ENCODE data around the gene CCR5AS.
"Not testable (repeated sequence)": the region's sequence is repeated elsewhere in the genome, so short reads cannot be mapped to it uniquely, and the experiment has no call there.

The CCR5AS gene

DNA sequence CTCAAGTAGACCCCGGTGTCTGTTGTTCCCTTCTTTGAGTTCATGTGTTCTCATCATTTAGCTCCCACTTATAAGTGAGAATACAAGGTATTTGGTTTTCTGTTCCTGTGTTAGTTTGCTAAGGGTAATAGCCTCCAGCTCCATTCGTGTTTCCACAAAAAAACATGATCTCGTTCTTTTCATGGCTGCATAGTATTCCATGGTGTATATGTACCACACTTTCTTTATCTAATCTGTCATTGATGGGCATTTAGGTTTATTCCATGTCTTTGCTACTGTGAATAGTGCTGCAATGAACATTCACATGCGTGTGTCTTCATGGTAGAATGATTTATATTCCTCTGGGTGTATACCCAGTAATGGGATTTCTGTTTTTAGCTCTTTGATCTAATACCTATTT, 4.0 kb downstream of the CCR5AS start:
- not testable (repeated sequence) for DNase-seq (ENCODE audit: low read depth)

DNA sequence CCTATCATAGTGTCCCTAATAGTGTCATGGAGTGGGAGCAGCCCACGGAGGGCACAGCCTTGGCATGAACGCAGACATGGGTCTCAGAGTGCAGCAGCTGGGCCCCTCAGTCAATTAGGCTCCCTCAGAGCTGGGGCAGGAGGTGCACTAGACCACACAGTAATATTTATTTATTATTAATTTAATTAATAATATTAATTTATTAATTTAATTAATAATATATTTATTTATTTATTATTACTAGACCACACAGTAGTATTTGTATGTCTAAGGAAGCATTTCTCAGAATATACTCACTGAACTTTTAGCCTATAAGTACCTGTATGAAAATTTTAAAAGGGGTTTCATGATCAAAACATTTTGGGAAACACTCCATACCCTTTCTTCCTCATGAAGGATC, 5.3 kb downstream of the CCR5AS start:
- no peak for DNase-seq (ENCODE audit: low read depth)

DNA sequence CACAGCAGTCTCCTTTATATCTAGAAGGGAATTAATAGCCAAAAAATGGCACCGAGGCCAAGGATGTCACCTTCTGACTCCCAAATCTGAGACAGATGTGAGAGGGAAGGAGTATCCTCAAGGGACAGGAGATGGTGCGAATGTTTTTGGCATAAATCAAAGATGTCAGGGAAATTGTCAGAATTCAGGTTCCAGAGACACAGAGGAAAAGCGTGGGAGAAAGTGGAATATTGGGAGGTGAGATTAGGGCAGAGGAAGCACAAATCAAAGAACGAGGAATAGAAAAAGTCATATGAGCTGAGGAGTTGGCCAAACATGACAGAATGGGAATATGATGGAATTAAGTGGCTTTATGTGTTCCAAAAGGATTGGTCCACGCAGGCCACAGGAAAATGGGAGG, 6.0 kb downstream of the CCR5AS start:
- DNase-seq (ENCODE audit: low read depth) = no peak

DNA sequence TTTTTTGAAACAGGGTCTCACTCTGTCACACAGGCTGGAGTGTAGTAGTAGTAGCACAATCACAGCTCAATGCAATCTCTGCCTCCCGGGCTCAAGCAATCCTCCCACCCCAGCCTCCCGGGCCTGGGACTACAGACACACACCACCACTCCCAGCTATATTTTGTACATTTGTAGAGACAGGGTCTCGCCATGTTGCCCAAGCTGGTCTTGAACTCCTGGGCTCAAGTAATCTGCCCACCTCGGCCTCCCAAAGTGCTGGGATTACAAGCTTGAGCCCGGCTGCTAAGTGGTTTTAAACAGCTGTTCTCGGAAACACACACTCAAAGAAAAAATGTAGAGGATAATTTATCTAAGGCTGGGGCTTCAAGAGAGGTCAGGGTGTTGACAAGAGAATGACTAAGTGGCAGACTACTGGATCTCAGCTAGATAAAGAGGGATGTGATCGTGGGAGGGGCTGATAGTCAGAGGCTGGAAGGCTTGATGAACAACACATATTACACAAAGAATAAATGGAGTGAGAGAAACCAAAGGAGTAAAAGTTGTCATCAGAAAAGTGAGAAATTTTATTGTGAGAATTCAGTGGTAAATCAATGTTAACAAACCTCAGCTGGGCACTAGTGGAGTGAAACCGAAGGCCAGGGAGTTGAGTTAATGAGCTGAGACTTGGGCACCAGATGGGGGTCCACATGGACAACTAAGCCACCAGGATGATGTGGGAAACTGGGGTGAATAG, 6.7 kb downstream of the CCR5AS start:
- no peak for DNase-seq (ENCODE audit: low read depth)

DNA sequence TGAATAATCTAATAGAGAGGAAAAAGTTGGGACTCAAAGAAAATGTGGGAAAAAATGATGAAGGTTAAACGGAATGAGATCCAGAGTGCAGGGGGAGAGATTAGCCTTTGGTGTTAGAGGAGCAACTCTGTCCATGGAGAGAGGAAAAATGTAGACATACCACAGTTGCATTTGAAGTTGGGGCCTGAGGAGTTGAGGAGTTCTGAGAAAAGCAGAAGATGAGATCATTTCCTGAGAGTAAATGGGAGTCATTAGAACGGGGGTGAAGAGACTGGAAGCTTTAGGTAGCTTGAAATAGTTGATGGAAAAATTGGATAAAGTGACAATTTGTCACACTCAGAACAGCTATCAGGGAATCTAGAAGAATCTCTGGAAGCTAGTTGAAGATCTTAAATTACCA, 7.3 kb downstream of the CCR5AS start:
- DNase-seq (ENCODE audit: low read depth) = no peak

DNA sequence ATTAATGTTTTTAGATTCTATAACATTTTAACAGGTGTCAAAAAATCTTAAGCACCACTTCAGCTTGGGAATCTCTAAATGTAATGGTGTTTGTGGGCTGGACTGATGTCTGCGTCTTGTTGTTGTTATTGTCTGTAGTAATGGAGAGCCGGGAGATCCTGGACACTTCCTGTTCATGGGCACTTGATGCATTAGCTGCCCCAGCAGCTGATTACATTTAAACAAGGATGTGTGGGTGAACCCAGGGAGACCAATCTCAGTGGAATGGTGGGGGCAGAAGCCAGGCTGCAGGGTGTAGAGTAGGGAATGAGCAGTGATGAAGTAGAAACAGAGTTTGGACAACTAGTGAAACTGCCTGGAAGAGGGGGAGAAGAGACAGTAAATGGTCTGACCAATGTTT, 7.8 kb downstream of the CCR5AS start:
- no peak for DNase-seq (ENCODE audit: low read depth)

DNA sequence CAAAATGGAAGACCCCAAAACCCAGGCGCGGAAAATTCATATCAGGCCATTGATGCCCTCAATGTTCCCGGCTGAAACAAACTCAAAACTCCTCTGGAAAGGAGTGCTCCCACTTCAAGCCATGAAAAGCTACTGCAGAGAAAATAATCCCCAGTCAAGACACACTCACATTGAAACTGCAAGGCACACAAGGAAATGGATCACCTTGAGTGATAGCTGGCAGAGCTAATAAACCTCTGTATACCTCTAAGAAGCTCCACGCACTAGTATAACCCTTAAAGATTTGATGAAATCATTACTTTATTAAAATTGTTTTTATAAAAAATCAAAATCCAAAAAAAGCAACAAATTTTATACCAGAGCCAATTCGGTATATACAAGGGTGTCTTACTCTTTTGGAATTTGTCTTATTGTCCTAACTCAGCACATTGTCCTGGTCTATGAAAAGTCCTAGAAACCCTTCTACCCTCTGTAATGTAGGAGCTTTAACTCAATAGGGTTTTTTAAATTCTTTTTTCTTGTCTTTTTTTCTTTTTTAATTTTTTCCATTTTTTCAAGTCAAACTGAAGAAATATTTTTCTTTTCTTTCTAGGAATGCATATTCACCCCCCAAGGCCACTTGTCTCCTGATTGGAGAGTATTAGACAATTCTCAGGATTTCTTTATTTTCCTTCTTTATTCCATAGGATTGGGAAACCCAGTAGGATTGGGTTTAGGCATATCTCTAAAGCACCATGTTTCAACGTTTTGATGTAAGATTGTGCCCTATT, 8.5 kb downstream of the CCR5AS start:
- DNase-seq (ENCODE audit: low read depth) = no peak

DNA sequence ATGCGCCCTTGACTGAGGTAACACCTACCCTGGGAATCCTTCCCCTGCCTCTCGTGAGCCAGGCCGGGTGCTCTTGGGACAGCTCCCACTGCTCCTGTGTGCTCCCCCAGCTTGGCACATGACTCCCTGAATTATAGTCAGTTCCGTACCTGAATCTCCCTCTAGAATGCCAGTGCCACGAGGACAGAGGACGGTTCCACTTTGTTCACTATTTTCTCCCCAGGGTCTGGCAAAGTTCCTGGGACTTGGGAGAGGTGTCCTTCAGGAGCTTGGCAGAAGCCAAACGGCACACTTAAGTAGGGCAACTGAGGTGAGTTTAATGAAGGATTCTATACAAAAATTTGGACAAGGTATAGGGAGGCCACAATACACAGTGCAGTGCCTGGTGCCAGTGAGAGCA, 9.8 kb downstream of the CCR5AS start:
- no peak for DNase-seq (ENCODE audit: low read depth)

DNA sequence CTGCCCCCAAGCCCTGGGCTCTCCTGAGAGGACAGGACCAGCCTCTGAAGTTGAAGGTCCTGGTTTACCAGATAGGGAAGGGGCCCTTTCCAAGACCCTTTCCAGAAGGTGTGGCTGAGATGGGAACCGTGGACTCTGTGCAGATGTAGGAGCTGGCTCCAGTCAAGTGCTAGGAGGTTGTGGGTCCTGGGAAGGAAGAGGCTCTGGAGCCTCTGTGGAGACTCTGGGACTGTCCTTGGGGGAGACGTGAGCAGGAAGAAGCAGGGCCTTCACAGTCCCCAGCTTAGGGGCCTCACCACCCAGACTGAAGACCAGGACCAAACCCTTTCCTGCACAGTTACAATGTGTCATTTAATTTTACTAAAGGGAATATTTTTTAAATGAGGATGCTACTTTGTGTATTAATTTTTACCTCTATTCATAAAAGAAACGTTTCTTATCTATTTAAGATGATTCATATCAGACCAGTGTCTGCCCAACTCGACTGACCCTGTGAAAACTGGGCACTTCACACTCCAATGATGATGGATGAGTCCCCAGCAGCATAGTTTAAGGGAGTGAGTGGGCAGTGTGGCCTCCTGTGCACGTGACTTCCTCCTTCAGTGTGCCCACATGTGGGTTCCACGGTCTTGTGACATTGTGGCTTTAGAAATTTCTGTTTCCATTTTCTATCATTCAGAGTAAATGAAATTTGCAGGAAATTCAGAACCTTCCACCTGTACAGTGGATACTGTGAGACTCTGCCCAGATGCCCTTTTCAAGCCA, 10.9 kb downstream of the CCR5AS start:
- DNase-seq (ENCODE audit: low read depth) = no peak

DNA sequence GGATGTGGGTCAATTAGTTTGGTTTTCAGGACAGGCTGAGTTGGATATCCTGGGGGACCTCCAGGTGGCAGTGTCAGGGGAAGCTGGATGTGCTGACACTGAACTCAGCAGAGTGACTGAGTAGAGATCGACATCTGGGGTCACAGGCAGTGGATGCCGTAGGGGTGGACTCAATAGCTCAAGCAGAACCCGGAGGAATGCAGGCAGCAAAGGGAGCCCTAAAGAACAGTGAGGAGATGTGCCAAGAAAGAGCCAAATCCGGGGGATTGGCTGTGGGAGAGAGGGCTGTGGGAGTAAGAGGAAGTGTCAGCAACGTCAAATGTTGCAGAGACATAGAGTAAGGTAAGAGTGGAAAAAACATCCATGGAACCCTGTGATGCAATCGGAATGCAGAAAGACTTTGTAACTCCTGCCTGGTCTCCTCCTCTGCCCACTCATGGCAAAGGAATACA, 11.6 kb downstream of the CCR5AS start:
- no peak for DNase-seq (ENCODE audit: low read depth)

DNA sequence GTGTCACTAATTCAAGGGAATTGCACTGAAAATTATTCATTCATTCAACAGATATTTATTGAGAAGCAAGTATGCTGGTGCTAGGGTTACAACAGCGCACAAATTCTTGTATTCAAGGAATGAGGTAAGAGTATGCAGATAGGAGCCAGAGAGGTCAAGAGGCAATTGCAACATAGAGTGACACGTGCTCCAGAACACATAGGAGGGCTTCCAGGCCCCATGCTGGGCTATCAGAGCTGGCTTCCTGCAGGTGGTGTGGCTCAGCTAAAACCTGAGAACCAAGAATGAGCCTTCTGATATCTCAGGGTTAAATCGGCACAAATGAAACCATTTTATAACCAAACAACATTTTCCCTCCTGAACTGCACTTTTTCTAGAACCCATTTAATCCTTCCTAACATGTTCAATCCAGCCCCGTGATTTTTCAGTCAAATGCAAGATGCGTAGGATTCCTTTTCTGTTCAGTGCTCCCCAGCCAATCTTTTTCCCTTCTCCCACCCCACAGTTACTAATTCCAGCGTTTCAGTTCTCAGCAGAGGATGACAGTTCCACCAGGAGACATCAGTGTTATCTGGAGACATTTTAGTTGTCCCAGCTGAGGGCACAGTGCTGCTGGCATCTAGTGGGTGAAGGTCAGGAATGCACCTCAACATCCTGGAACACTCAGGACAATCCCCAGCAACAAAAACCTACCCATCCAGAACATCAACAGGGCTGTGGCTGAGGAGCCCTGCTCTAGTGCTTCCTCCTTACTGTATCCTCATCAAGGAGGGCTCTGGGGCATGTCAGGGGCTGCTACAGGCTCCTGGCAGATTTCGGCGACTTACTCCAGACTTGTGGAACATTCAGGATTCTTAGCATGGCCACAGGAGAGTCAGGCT, 13.1 kb downstream of the CCR5AS start:
- no peak for DNase-seq (ENCODE audit: low read depth)

DNA sequence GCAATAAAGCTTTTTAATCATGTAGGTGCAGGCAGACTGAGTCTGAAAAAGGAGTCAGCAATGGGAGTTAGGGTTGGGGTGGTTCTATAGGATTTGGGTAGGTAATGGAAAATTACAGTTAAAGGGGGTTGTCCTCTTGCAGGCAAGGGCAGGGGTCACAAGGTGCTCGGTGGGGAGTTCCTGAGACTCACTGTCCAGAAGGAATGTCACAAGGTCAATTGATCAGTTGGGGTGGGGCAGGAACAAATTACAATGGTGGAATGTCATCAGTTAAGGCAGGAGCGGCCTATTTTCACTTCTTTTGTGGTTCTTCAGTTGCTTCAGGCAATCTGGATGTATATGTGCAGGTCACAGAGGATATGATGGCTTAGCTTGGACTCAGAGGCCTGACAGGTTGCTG, 13.9 kb downstream of the CCR5AS start:
- no peak for DNase-seq (ENCODE audit: low read depth)

DNA sequence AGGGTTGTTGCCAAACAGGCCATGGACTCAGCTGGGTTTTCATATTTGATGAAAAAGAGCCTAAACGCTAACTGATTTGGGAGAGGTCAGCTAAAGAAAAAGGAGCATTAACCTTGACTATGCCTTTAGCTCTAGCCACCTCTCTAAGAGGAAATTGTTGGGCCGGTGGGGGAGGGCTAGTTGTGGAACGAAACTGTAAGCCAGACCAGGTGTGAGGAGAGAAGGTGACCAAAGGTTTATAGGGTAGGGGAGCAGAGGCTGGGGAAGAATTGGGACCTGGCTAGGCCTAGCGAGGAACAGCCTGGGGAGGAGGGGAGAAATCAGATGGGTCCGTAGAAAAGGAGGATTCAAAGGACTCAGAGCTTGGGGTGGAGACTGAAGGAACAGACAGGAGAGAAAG, 15.3 kb downstream of the CCR5AS start:
- not testable (repeated sequence) for DNase-seq (ENCODE audit: low read depth)

DNA sequence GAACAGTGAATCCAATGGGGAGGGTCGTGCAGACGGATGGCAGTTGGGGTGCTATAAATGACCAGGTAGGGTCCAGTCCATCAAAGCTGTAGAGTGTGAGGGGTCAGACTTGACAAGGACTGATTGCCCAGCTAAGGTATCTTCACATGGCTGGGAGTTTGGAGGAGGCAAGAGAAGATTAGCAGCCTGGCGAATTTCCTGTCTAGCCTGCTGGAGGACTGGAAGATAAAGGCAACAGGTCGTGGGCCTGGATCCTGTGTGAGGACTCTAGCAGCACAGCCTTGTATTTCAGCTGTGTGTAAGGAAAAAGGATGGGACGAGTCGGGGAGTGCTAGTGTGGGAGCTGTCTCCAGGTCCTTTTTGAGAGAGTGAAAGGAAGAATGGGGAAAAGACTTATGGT, 17.6 kb downstream of the CCR5AS start:
- DNase-seq (ENCODE audit: low read depth) = no peak

DNA sequence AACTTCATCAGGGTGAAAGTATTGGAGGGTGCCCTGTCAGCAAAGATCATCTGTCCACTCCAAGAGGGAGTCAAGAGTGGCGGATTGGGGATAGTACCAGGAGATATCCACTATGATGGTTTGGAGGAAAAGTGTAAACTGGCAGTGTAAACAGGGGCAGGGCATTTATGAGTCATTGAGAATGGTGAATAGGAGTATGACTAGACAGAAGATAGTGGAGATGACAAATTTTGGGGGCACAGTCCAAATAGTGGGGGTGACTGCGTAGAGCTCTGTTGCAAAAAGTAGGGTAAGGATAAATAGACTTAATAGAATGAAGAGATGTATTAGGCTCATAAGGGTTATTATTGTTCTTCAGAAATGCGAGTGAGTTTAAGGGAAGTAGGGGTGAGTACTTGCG, 18.0 kb downstream of the CCR5AS start:
- not testable (repeated sequence) for DNase-seq (ENCODE audit: low read depth)

DNA sequence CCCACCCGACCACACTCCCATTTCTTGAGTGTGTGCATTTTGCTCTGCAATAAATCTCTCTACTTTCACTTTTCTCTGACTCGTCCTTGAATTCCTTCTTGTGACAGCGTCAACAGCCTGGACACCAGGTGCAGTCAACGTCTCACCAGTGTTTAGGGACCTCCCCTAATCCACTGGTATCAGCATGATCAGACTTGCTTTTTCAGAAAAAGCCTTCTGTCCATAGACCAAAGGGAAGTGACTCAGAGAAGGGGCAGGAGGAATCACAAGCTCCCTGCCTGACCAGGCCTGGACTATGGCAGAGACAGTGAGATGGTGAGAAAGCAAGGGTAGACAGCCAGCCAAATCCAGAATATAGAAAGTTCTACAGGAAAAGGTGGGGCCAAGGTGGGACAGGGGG, 20.7 kb downstream of the CCR5AS start:
- DNase-seq (ENCODE audit: low read depth) = no peak

DNA sequence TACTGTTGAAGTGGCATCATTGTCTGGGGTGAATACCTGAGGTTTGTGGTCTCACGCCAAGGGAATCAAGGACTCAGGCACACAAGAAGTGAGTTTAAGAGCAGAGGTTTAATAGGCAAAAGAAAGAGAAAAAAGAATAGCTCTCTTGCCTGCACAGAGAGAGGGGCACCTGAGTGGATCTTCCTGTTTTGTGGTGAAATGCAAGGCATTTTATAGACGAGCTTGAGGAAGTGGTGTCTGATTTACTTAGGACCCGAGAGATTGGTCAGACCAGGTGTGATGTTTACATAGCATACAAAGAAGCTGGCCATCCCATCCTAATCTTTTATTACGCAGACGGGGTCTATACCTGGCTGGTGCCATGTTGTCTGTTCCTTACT, 22.9 kb downstream of the CCR5AS start:
- DNase-seq (ENCODE audit: low read depth) = no peak

DNA sequence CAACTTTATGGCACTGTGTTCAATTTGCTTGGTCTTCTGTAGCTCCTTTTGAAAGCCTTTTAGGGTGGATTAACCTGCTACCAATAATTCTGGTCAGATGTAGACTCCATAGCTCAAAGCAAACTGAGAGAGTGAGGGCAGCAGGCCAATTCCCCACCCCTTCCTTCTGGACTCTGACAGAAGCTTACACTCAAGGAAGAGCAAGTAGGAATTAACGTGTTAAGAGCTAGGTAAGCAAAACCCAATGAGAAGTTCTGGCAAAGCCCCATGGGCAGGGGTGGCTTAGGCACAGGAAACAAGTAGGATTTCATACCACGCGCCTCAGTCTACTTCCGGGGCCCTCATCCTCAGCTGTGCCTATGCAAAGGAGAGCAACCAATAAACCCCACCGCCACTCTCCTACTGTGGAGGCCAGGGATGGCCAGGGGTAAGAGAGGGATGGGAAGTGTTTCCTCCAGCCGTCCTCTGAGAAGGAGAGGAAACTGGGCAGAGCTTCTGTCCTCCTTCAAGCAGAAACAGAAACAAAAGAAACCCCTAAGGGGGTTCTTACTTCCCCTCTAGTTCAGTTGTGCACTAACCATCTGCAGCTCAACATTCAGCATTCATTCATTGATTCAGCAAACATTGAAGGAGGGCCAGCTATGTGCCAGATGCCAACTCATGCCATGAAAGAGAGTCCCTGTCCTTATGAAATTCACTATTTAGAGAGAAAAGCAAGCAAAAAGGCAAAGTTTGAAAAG, 23.5 kb downstream of the CCR5AS start:
- no peak for DNase-seq (ENCODE audit: low read depth)

DNA sequence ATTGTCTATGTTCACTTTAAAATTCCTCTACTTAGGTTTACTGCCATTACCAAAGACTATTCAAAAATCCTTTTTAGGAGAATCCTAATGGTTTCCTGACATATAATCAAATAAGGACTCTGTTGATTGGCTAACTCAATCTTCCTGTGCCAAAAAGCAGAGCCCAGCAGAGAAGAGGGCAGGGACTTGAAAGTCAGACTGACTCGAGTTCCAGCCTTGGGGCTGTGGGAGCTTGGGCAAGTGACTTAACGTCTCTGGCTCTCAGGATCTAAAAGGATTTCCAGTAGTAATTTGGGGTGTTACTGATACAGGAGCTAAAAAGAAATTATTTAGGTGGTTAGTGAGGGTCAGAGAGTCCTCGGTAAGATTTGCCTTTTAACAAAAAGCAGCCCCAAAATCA, 25.2 kb downstream of the CCR5AS start:
- DNase-seq (ENCODE audit: low read depth) = no peak

DNA sequence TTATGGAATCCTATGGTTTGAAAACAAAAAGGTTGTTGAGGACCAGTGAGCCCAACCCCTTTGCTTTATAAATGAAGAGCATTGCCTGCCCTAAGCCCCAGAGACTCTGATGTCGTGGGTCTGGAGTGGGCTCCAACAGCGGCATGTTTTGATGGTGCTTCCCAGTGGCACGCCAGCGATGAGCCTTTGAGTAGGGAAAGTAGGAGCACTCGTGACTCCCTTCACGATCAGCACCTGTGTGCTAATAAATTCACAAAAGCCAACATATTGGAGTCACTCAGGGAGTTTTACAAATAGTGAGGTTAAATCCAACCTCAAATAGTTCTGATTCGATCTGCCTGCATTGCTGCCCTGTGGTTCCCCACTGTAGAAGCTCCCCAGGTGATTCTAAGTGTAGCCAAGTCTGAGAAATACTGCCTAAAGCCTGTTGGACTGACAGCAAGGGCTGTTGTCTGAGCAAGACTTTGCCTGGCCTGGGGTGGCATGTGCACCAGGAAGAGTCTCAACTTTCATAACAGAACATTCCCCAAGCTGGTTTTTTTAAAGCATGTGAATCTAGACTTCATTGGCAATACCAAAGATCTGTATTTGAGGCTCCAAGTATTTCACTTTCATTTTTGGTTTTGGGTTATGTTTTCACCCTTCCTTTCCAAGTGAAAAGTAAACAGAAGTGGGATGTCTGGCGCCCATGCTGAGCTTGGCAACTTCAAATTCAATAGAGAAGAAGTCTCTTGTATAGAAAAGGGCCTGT, 26.2 kb downstream of the CCR5AS start:
- no peak for DNase-seq (ENCODE audit: low read depth)
